A673 (cell line): Measurements from ENCODE around the gene SNX13. TPM values are rescaled to one million over a fixed set of nuclear protein-coding genes. Genes with fewer than 3 reads are reported as not detected.

Source experiments
- BruUV-seq: library from RNA; stranded (reverse); fragments of 400-500 nt; replicated peaks from 2 replicates; lab custom pipeline; 2021; lab: Mats Ljungman, UMichigan
- CTCF ChIA-PET: fragments of 300-600 bp; sonication (Branson Sonifier 250); formaldehyde crosslinking; loops from one replicate; lab custom pipeline; 2022; ENCODE audit warnings: antibody characterized with exemption; lab: Charles Lee
- POLR2A ChIA-PET: fragments of 300-600 bp; sonication (Branson Sonifier 250); formaldehyde crosslinking; loops from one replicate; lab custom pipeline; 2022; ENCODE audit warnings: antibody characterized with exemption; ENCODE audit not compliant: low non-redundant PET; lab: Charles Lee
- DNase-seq: peaks from one replicate; pipeline ENCODE4 v3.0.0-alpha.2; 2015; ENCODE audit warnings: low spot score
- H3K27ac ChIP-seq: fragments of 200-600 bp; sonication (generic); 2 replicates; pipeline ENCODE4 v1.5.1; 2016; ENCODE audit warnings: mixed run types, low read depth, mild to moderate bottlenecking, mixed read lengths, antibody characterized with exemption, low read length; ENCODE audit not compliant: poor library complexity, severe bottlenecking
- H3K27me3 ChIP-seq: fragments of 200-600 bp; sonication (generic); replicated peaks from 2 replicates; pipeline ENCODE4 v1.6.1; 2017; ENCODE audit warnings: mixed run types, low read depth, mild to moderate bottlenecking, mixed read lengths, antibody characterized with exemption, low read length; ENCODE audit not compliant: insufficient read depth, poor library complexity
- H3K36me3 ChIP-seq: fragments of 200-600 bp; sonication (generic); 2 replicates; pipeline ENCODE4 v1.6.1; 2016; ENCODE audit warnings: mixed run types, mild to moderate bottlenecking, mixed read lengths, antibody characterized with exemption, low read length; ENCODE audit not compliant: insufficient read depth, poor library complexity, severe bottlenecking
- H3K4me1 ChIP-seq: fragments of 200-600 bp; sonication (generic); 2 replicates; pipeline ENCODE4 v1.6.1; 2017; ENCODE audit warnings: mixed run types, mild to moderate bottlenecking, mixed read lengths, antibody characterized with exemption, low read length; ENCODE audit not compliant: insufficient read depth, poor library complexity, severe bottlenecking
- H3K4me3 ChIP-seq: fragments of 200-600 bp; sonication (generic); 2 replicates; pipeline ENCODE4 v1.5.1; 2016; ENCODE audit warnings: low read depth, mixed run types, mild to moderate bottlenecking, mixed read lengths, low read length; ENCODE audit not compliant: poor library complexity, severe bottlenecking
- H3K9me3 ChIP-seq: fragments of 200-600 bp; sonication (generic); 2 replicates; pipeline ENCODE4 v1.6.1; 2016; ENCODE audit warnings: mixed run types, low read depth, mild to moderate bottlenecking, mixed read lengths, antibody characterized with exemption, low read length; ENCODE audit not compliant: poor library complexity, severe bottlenecking
- EZH2 ChIP-seq: fragments of 200-600 bp; sonication (generic); IDR thresholded peaks from 2 replicates; pipeline ENCODE4 v1.6.1; 2017; ENCODE audit warnings: borderline replicate concordance, low read depth, mild to moderate bottlenecking, mixed read lengths, antibody characterized with exemption, low read length; ENCODE audit not compliant: poor library complexity, severe bottlenecking
- intact Hi-C: fragments of 100-400 bp; cut with micrococcal nuclease; formaldehyde crosslinking; loops from one replicate; pipeline ENCODE4 v1.10.0; 2022; ENCODE audit not compliant: unreplicated experiment
- total RNA-seq: library from RNA; stranded (reverse); gene quantifications from 2 replicates; pipeline ENCODE4 v1.2.3, GENCODE V29; 2021
- TF ChIP-seq, protein P1 (sequence below): fragments of 300-800, 200-600 bp; sonication (generic); conservative IDR thresholded peaks from 2 replicates; pipeline ENCODE4 v1.5.1; 2017; ENCODE audit warnings: low read depth, mild to moderate bottlenecking, antibody characterized with exemption, low read length, moderate library complexity, mixed read lengths

Gene SNX13
- total RNA-seq, 1 experiment from 2014 or later, result 31.2 TPM

GRCh38 chr7:17948526-17949238, 8.4 kb upstream of the SNX13 start:
- ChIA-PET CTCF (no interaction called here), POLR2A (no interaction called here)
- Histone ChIP-seq H3K27me3 (no peaks in the 10 kb centered on the region), H3K27ac (no peak overlapping the region), H3K9me3 (no peaks in the 10 kb centered on the region), H3K4me3 (no peak overlapping the region), H3K4me1 (peaks cover 8% of the 10 kb centered on the region), H3K36me3 (no peaks in the 10 kb centered on the region)
- TF ChIP-seq, protein P1, sequence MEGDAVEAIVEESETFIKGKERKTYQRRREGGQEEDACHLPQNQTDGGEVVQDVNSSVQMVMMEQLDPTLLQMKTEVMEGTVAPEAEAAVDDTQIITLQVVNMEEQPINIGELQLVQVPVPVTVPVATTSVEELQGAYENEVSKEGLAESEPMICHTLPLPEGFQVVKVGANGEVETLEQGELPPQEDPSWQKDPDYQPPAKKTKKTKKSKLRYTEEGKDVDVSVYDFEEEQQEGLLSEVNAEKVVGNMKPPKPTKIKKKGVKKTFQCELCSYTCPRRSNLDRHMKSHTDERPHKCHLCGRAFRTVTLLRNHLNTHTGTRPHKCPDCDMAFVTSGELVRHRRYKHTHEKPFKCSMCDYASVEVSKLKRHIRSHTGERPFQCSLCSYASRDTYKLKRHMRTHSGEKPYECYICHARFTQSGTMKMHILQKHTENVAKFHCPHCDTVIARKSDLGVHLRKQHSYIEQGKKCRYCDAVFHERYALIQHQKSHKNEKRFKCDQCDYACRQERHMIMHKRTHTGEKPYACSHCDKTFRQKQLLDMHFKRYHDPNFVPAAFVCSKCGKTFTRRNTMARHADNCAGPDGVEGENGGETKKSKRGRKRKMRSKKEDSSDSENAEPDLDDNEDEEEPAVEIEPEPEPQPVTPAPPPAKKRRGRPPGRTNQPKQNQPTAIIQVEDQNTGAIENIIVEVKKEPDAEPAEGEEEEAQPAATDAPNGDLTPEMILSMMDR, result no peak
- TF ChIP-seq EZH2, result no peak
- no peak for DNase-seq
- intact Hi-C loops, result no loop called here
- BruUV-seq, result no TSS peak

GRCh38 chr7:17947620-17948019, 7.3 kb upstream of the SNX13 start:
- BruUV-seq, result no TSS peak
- DNase-seq, result no peak
- H3K27me3 ChIP-seq, result no peaks in the 10 kb centered on the region
- no peaks in the 10 kb centered on the region for H3K36me3 ChIP-seq
- ChIA-PET POLR2A (no interaction called here), CTCF (no interaction called here)
- intact Hi-C loops, result no loop called here
- H3K9me3 ChIP-seq, result no peaks in the 10 kb centered on the region
- H3K4me3 ChIP-seq, result no peak overlapping the region
- H3K27ac ChIP-seq, result no peak overlapping the region
- peaks cover 8% of the 10 kb centered on the region for H3K4me1 ChIP-seq
- TF ChIP-seq EZH2, result no peak
- TF ChIP-seq, protein P1, result no peak

- intact Hi-C loops, result no loop called here
- ChIA-PET POLR2A (no interaction called here), CTCF (no interaction called here)
- no TSS peak for BruUV-seq
- DNase-seq, result no peak
- TF ChIP-seq, protein P1, result no peak
- TF ChIP-seq EZH2, result no peak
- Histone ChIP-seq H3K36me3 (no peaks in the 10 kb centered on the region), H3K27me3 (no peaks in the 10 kb centered on the region), H3K4me1 (peaks cover 8% of the 10 kb centered on the region), H3K4me3 (no peak overlapping the region), H3K9me3 (no peaks in the 10 kb centered on the region), H3K27ac (no peak overlapping the region)
Observed at GRCh38 chr7:17946591-17946990, 6.3 kb upstream of the SNX13 start.
